NCI-H2029 treated with DMSO at 0.1 percent for 48 hours (cell line): ENCODE measurements around the gene HES2.
"Not testable (repeated sequence)": the region's sequence is repeated elsewhere in the genome, so short reads cannot be mapped to it uniquely, and the experiment has no call there.

Experiments
- DNase-seq: peaks from one replicate; lab custom pipeline; 2025; lab: John Stamatoyannopoulos, UW

The HES2 gene

GRCh38 chr1:6389971-6390370 is 29.7 kb downstream of the HES2 start:
- DNase-seq = no peak

GRCh38 chr1:6386371-6386949 is 33.3 kb downstream of the HES2 start:
- DNase-seq = no peak

GRCh38 chr1:6385488-6386191 is 34.1 kb downstream of the HES2 start:
- peak; percentile 42 for DNase-seq

GRCh38 chr1:6384962-6385361 is 34.8 kb downstream of the HES2 start:
- DNase-seq = peak; percentile 3

GRCh38 chr1:6384135-6384534 is 35.6 kb downstream of the HES2 start:
- no peak for DNase-seq

GRCh38 chr1:6380037-6380436 is 39.7 kb downstream of the HES2 start:
- no peak for DNase-seq

- no peak for DNase-seq
Observed at GRCh38 chr1:6378096-6378746, 41.5 kb downstream of the HES2 start.

- DNase-seq = peak; percentile 36
Observed at GRCh38 chr1:6373961-6374720, 45.6 kb downstream of the HES2 start.

- DNase-seq = not testable (repeated sequence)
Observed at GRCh38 chr1:6372236-6372635, 47.5 kb downstream of the HES2 start.

GRCh38 chr1:6370006-6370405 is 49.7 kb downstream of the HES2 start:
- no peak for DNase-seq

- DNase-seq = no peak
Observed at GRCh38 chr1:6367381-6368012, 52.2 kb downstream of the HES2 start.

GRCh38 chr1:6365047-6365446 is 54.7 kb downstream of the HES2 start:
- no peak for DNase-seq

- peak; percentile 8 for DNase-seq
Observed at GRCh38 chr1:6363085-6363884, 56.4 kb downstream of the HES2 start.
